ENCODE results near the gene NF1. TPM values are rescaled to one million over a fixed set of nuclear protein-coding genes. Genes with fewer than 3 reads are reported as not detected.

NF1 gene
- total RNA-seq, 1 donor, result 67.0 TPM

- no peak overlapping the region for H3K27ac ChIP-seq (ENCODE audit: low read depth, low read length)
- no peak overlapping the region for H3K4me3 ChIP-seq (ENCODE audit: insufficient read depth, low read length)
- no peak for DNase-seq (ENCODE audit: insufficient read length, low spot score, missing footprints)
- H3K27me3 ChIP-seq (ENCODE audit: insufficient read depth, low read length), result no peaks in the 10 kb centered on the region
- H2AFZ ChIP-seq (ENCODE audit: low read length), result no peak overlapping the region
- no peaks in the 10 kb centered on the region for H3K9me3 ChIP-seq (ENCODE audit: low read depth, low read length)
- no peak overlapping the region for H3K4me2 ChIP-seq (ENCODE audit: insufficient read depth, low read length)
- peaks cover 32% of the 10 kb centered on the region for H3K36me3 ChIP-seq (ENCODE audit: insufficient read depth, low read length)
- TF ChIP-seq CTCF (IDR thresholded peaks at IDR 0.05; ENCODE audit: extremely low read depth, low read depth, low read length), result no peak
- H3K79me2 ChIP-seq (ENCODE audit: insufficient read depth, low read length), result no peaks in the 10 kb centered on the region
- H3K4me1 ChIP-seq (ENCODE audit: insufficient read depth, low read length), result peaks cover 7% of the 10 kb centered on the region
- no peaks in the 10 kb centered on the region for H4K20me1 ChIP-seq (ENCODE audit: insufficient read depth, low read length)
These were observed 279.3 kb downstream of the NF1 start for GRCh38 chr17:31374094-31374447.

GRCh38 chr17:31374503-31374902 is 279.7 kb downstream of the NF1 start:
- Histone ChIP-seq H3K4me3 (ENCODE audit: insufficient read depth, low read length) (no peak overlapping the region), H3K36me3 (ENCODE audit: insufficient read depth, low read length) (peaks cover 32% of the 10 kb centered on the region), H4K20me1 (ENCODE audit: insufficient read depth, low read length) (no peaks in the 10 kb centered on the region), H3K9me3 (ENCODE audit: low read depth, low read length) (no peaks in the 10 kb centered on the region), H3K27ac (ENCODE audit: low read depth, low read length) (no peak overlapping the region), H3K79me2 (ENCODE audit: insufficient read depth, low read length) (no peaks in the 10 kb centered on the region), H3K4me2 (ENCODE audit: insufficient read depth, low read length) (no peak overlapping the region), H3K4me1 (ENCODE audit: insufficient read depth, low read length) (peaks cover 7% of the 10 kb centered on the region), H2AFZ (ENCODE audit: low read length) (no peak overlapping the region), H3K27me3 (ENCODE audit: insufficient read depth, low read length) (no peaks in the 10 kb centered on the region)
- TF ChIP-seq CTCF (IDR thresholded peaks at IDR 0.05; ENCODE audit: extremely low read depth, low read depth, low read length), result no peak
- no peak for DNase-seq (ENCODE audit: insufficient read length, low spot score, missing footprints)

DNA sequence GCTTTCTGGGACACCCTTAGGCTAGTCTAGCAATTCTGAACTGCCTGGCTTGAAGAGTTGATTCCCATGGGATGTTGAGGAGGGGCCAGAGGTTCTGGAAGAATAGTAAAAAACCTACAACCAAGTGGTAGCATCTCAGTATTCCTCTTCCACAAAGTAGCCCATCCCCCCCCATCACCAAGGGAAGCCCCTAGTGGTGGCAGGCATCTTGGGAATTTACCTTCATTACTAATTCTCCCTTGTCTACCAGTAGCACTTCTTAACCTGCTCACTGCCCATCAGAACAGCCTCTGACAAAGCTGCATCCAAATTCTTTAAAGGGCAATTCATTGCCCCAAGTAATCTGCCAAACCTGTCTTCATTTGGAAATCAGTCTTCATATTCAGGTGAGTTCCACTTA is 283.9 kb downstream of the NF1 start:
- Histone ChIP-seq H3K4me1 (ENCODE audit: insufficient read depth, low read length) (no peaks in the 10 kb centered on the region), H3K4me2 (ENCODE audit: insufficient read depth, low read length) (no peak overlapping the region), H3K36me3 (ENCODE audit: insufficient read depth, low read length) (peaks cover 32% of the 10 kb centered on the region), H2AFZ (ENCODE audit: low read length) (no peak overlapping the region), H4K20me1 (ENCODE audit: insufficient read depth, low read length) (no peaks in the 10 kb centered on the region), H3K27ac (ENCODE audit: low read depth, low read length) (no peak overlapping the region), H3K9me3 (ENCODE audit: low read depth, low read length) (no peaks in the 10 kb centered on the region), H3K4me3 (ENCODE audit: insufficient read depth, low read length) (no peak overlapping the region), H3K27me3 (ENCODE audit: insufficient read depth, low read length) (no peaks in the 10 kb centered on the region), H3K79me2 (ENCODE audit: insufficient read depth, low read length) (no peaks in the 10 kb centered on the region)
- no peak for TF ChIP-seq CTCF (IDR thresholded peaks at IDR 0.05; ENCODE audit: extremely low read depth, low read depth, low read length)
- DNase-seq (ENCODE audit: insufficient read length, low spot score, missing footprints), result peak; percentile 49

DNA sequence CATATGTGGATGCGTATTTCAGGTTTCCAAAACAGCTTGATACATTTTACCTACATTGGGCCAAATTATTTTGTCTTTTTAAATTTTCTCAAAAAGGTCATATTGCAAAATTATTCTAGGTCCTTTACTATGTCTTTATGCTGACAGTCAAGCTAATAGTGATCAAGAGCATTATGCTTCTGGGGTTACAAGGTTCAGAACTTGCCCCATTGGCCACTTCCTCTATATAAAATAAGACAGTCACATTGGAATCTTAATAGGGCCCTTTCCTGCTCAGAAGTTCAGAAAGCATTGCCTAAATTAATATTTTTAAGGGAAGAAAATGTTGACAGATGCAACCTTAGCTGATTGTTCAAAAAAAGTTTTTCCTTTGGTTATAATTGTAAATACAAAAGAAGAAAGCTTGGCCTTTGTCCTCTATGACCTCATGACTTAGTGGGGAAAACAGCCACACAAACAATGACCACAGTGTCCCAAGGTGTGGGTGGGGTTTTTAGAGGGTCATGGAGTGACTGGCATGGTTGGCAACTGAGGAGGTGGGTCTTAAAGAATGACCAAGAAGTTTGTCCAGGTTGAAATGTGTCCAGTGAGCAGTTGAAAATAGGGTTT is 284.9 kb downstream of the NF1 start:
- H3K4me1 ChIP-seq (ENCODE audit: insufficient read depth, low read length), result no peaks in the 10 kb centered on the region
- no peak for DNase-seq (ENCODE audit: insufficient read length, low spot score, missing footprints)
- H3K36me3 ChIP-seq (ENCODE audit: insufficient read depth, low read length), result peaks cover 26% of the 10 kb centered on the region
- TF ChIP-seq CTCF (IDR thresholded peaks at IDR 0.05; ENCODE audit: extremely low read depth, low read depth, low read length), result no peak
- H3K27ac ChIP-seq (ENCODE audit: low read depth, low read length), result no peak overlapping the region
- no peaks in the 10 kb centered on the region for H3K79me2 ChIP-seq (ENCODE audit: insufficient read depth, low read length)
- H2AFZ ChIP-seq (ENCODE audit: low read length), result no peak overlapping the region
- H3K4me3 ChIP-seq (ENCODE audit: insufficient read depth, low read length), result no peak overlapping the region
- no peak overlapping the region for H3K4me2 ChIP-seq (ENCODE audit: insufficient read depth, low read length)
- no peaks in the 10 kb centered on the region for H3K9me3 ChIP-seq (ENCODE audit: low read depth, low read length)
- no peaks in the 10 kb centered on the region for H4K20me1 ChIP-seq (ENCODE audit: insufficient read depth, low read length)
- no peaks in the 10 kb centered on the region for H3K27me3 ChIP-seq (ENCODE audit: insufficient read depth, low read length)
